A673 (cell line): ENCODE data around the gene DMGDH. TPM values are rescaled to one million over a fixed set of nuclear protein-coding genes. Genes with fewer than 3 reads are reported as not detected.

Experiments used
- BruUV-seq: library from RNA; stranded (reverse); fragments of 400-500 nt; replicated peaks from 2 replicates; lab custom pipeline; 2021; lab: Mats Ljungman, UMichigan
- CTCF ChIA-PET: fragments of 300-600 bp; sonication (Branson Sonifier 250); formaldehyde crosslinking; loops from one replicate; lab custom pipeline; 2022; ENCODE audit warnings: antibody characterized with exemption; lab: Charles Lee
- POLR2A ChIA-PET: fragments of 300-600 bp; sonication (Branson Sonifier 250); formaldehyde crosslinking; loops from one replicate; lab custom pipeline; 2022; ENCODE audit warnings: antibody characterized with exemption; ENCODE audit not compliant: low non-redundant PET; lab: Charles Lee
- DNase-seq: peaks from one replicate; pipeline ENCODE4 v3.0.0-alpha.2; 2015; ENCODE audit warnings: low spot score
- H3K27ac ChIP-seq: fragments of 200-600 bp; sonication (generic); 2 replicates; pipeline ENCODE4 v1.5.1; 2016; ENCODE audit warnings: mixed run types, low read depth, mild to moderate bottlenecking, mixed read lengths, antibody characterized with exemption, low read length; ENCODE audit not compliant: poor library complexity, severe bottlenecking
- H3K27me3 ChIP-seq: fragments of 200-600 bp; sonication (generic); replicated peaks from 2 replicates; pipeline ENCODE4 v1.6.1; 2017; ENCODE audit warnings: mixed run types, low read depth, mild to moderate bottlenecking, mixed read lengths, antibody characterized with exemption, low read length; ENCODE audit not compliant: insufficient read depth, poor library complexity
- H3K36me3 ChIP-seq: fragments of 200-600 bp; sonication (generic); 2 replicates; pipeline ENCODE4 v1.6.1; 2016; ENCODE audit warnings: mixed run types, mild to moderate bottlenecking, mixed read lengths, antibody characterized with exemption, low read length; ENCODE audit not compliant: insufficient read depth, poor library complexity, severe bottlenecking
- H3K4me1 ChIP-seq: fragments of 200-600 bp; sonication (generic); 2 replicates; pipeline ENCODE4 v1.6.1; 2017; ENCODE audit warnings: mixed run types, mild to moderate bottlenecking, mixed read lengths, antibody characterized with exemption, low read length; ENCODE audit not compliant: insufficient read depth, poor library complexity, severe bottlenecking
- H3K4me3 ChIP-seq: fragments of 200-600 bp; sonication (generic); 2 replicates; pipeline ENCODE4 v1.5.1; 2016; ENCODE audit warnings: low read depth, mixed run types, mild to moderate bottlenecking, mixed read lengths, low read length; ENCODE audit not compliant: poor library complexity, severe bottlenecking
- H3K9me3 ChIP-seq: fragments of 200-600 bp; sonication (generic); 2 replicates; pipeline ENCODE4 v1.6.1; 2016; ENCODE audit warnings: mixed run types, low read depth, mild to moderate bottlenecking, mixed read lengths, antibody characterized with exemption, low read length; ENCODE audit not compliant: poor library complexity, severe bottlenecking
- CTCF ChIP-seq: fragments of 300-800, 200-600 bp; sonication (generic); conservative IDR thresholded peaks from 2 replicates; pipeline ENCODE4 v1.5.1; 2017; ENCODE audit warnings: low read depth, mild to moderate bottlenecking, antibody characterized with exemption, low read length, moderate library complexity, mixed read lengths
- EZH2 ChIP-seq: fragments of 200-600 bp; sonication (generic); IDR thresholded peaks from 2 replicates; pipeline ENCODE4 v1.6.1; 2017; ENCODE audit warnings: borderline replicate concordance, low read depth, mild to moderate bottlenecking, mixed read lengths, antibody characterized with exemption, low read length; ENCODE audit not compliant: poor library complexity, severe bottlenecking
- intact Hi-C: fragments of 100-400 bp; cut with micrococcal nuclease; formaldehyde crosslinking; loops from one replicate; pipeline ENCODE4 v1.10.0; 2022; ENCODE audit not compliant: unreplicated experiment
- total RNA-seq: library from RNA; stranded (reverse); gene quantifications from 2 replicates; pipeline ENCODE4 v1.2.3, GENCODE V29; 2021

Gene DMGDH
- total RNA-seq, 1 experiment from 2014 or later: 0.15 TPM

- intact Hi-C loops: no loop called here
- ChIA-PET POLR2A (no interaction called here), CTCF (interaction anchor here (0.9 kb wide), 1 partner anchor 72 kb away, joined by 3 read pairs; no protein-coding TSS in a partner anchor)
- Histone ChIP-seq H3K27ac (no peak overlapping the region), H3K4me1 (peaks cover 13% of the 10 kb centered on the region), H3K9me3 (no peaks in the 10 kb centered on the region), H3K36me3 (no peaks in the 10 kb centered on the region), H3K4me3 (no peak overlapping the region), H3K27me3 (no peaks in the 10 kb centered on the region)
- no TSS peak for BruUV-seq
- DNase-seq: no peak
- TF ChIP-seq CTCF: no peak
- no peak for TF ChIP-seq EZH2
Measured at GRCh38 chr5:78971998-78972397, 97.5 kb downstream of the DMGDH start.

- ChIA-PET POLR2A (no interaction called here), CTCF (no interaction called here)
- Histone ChIP-seq H3K4me1 (peaks cover 13% of the 10 kb centered on the region), H3K27ac (no peak overlapping the region), H3K4me3 (no peak overlapping the region), H3K27me3 (no peaks in the 10 kb centered on the region), H3K9me3 (no peaks in the 10 kb centered on the region), H3K36me3 (no peaks in the 10 kb centered on the region)
- TF ChIP-seq EZH2 (no peak), CTCF (no peak)
- intact Hi-C loops: loop anchor here (5.0 to 10.0 kb wide), 2 partner anchors 434 to 496 kb away; no protein-coding TSS in a partner anchor
- BruUV-seq: no TSS peak
- no peak for DNase-seq
Measured at GRCh38 chr5:78968781-78969180, 100.7 kb downstream of the DMGDH start.

- no peaks in the 10 kb centered on the region for H3K9me3 ChIP-seq
- H3K4me1 ChIP-seq: no peaks in the 10 kb centered on the region
- intact Hi-C loops: loop anchor here (1.0 to 10.0 kb wide), 3 partner anchors 65 to 493 kb away; no protein-coding TSS in a partner anchor
- no peak overlapping the region for H3K4me3 ChIP-seq
- no peak overlapping the region for H3K27ac ChIP-seq
- ChIA-PET CTCF (interaction anchor here (1.0 to 1.8 kb wide), 2 partner anchors 66 to 78 kb away, joined by 4 to 11 read pairs; no protein-coding TSS in a partner anchor), POLR2A (no interaction called here)
- no TSS peak for BruUV-seq
- H3K36me3 ChIP-seq: no peaks in the 10 kb centered on the region
- H3K27me3 ChIP-seq: no peaks in the 10 kb centered on the region
- TF ChIP-seq CTCF (peak; percentile 54), EZH2 (no peak)
- peak; percentile 66 for DNase-seq
Measured at GRCh38 chr5:78964889-78965288, 104.6 kb downstream of the DMGDH start.
